A549 (cell line): Measurements from ENCODE around the gene PPP1R12B. TPM values are rescaled to one million over a fixed set of nuclear protein-coding genes. Genes with fewer than 3 reads are reported as not detected.

ENCODE experiments used
- ATAC-seq, 2 experiments: fragments of 200-7000 bp in 1 of 2; fragments of >200 bp in 1 of 2; cut with Nextera tagmentation in 1 of 2; cut with Tn5 transposase in 1 of 2; 3 replicates each; pipeline versions ENCODE4 v1.8.0 to v1.9.1; 2018 to 2020; ENCODE audit warnings: mild to moderate bottlenecking in 1 of 2, moderate library complexity in 1 of 2
- CTCF ChIA-PET: fragments of 300-600 bp; sonication (Branson Sonifier 250); formaldehyde crosslinking; extraction: SDS; loops from one replicate; lab custom pipeline; 2021; ENCODE audit warnings: antibody characterized with exemption, inconsistent platforms; lab: Yijun Ruan, JAX
- POLR2A ChIA-PET: fragments of 350-600 bp; formaldehyde crosslinking; extraction: SDS; loops from one replicate; lab custom pipeline; 2021; ENCODE audit warnings: antibody characterized with exemption, inconsistent platforms; lab: Yijun Ruan, JAX
- DNase-seq, 2 experiments: peaks; one replicate each; pipeline versions ENCODE4 v3.0.0 to v3.0.0-alpha.2; 2011 to 2016; ENCODE audit warnings: low read depth in 1 of 2, low spot score in 1 of 2
- FAIRE-seq: peaks from 2 replicates; lab custom pipeline; 2011; peaks lifted over from hg19 to GRCh38; lab: Jason Lieb, UNC
- H3K27ac ChIP-seq, 2 experiments: fragments of >200 bp; sonication (Bioruptor Twin); formaldehyde crosslinking; 3 replicates each; pipeline ENCODE4 v1.5.1; 2016 to 2017
- H3K4me1 ChIP-seq: fragments of >200 bp; sonication (Bioruptor Twin); formaldehyde crosslinking; 3 replicates; pipeline ENCODE4 v1.6.1; 2016
- H3K4me2 ChIP-seq: fragments of >200 bp; sonication (Bioruptor Twin); formaldehyde crosslinking; 3 replicates; pipeline ENCODE4 v1.6.1; 2016
- H3K4me3 ChIP-seq: fragments of >200 bp; sonication (Bioruptor Twin); formaldehyde crosslinking; 3 replicates; pipeline ENCODE4 v1.5.1; 2016
- H3K9me3 ChIP-seq: fragments of >200 bp; sonication (Bioruptor Twin); formaldehyde crosslinking; 3 replicates; pipeline ENCODE4 v1.6.1; 2016
- CBX8 ChIP-seq: fragments of 200-600 bp; sonication (generic); IDR thresholded peaks from 2 replicates; pipeline ENCODE4 v1.6.1; 2016
- CEBPB ChIP-seq, 2 experiments: fragments of >200 bp in 1 of 2; sonication (Bioruptor Twin) in 1 of 2; formaldehyde crosslinking in 1 of 2; IDR thresholded peaks; 2 replicates each; pipeline ENCODE4 v1.6.1; 2012 to 2016
- CHD2 ChIP-seq: fragments of 150-350 bp; IDR thresholded peaks from 2 replicates; pipeline ENCODE4 v1.6.1; 2014; ENCODE audit warnings: low read length; ENCODE audit not compliant: partially characterized antibody
- CHD4 ChIP-seq: fragments of 200-600 bp; sonication (generic); IDR thresholded peaks from 2 replicates; pipeline ENCODE4 v1.6.1; 2016; ENCODE audit warnings: antibody characterized with exemption, mild to moderate bottlenecking, borderline replicate concordance
- EP300 ChIP-seq, 2 experiments: fragments of >200 bp; sonication (Bioruptor Twin); formaldehyde crosslinking; IDR thresholded peaks; 2 replicates in 1 of 2; 3 replicates in 1 of 2; pipeline ENCODE4 v1.6.1; 2016 to 2017
- ESRRA ChIP-seq: fragments of 150-350 bp; IDR thresholded peaks from 2 replicates; pipeline ENCODE4 v1.6.1; 2014; ENCODE audit warnings: mild to moderate bottlenecking, low read length, borderline replicate concordance
- FOSB ChIP-seq: fragments of 250-450 bp; sonication (Bioruptor Pico); IDR thresholded peaks from 2 replicates; pipeline ENCODE4 v1.5.0; 2020; ENCODE audit warnings: mild to moderate bottlenecking, moderate library complexity
- FOSL2 ChIP-seq, 2 experiments: fragments of 450-650 bp in 1 of 2; fragments of >200 bp in 1 of 2; sonication (Bioruptor Twin) in 1 of 2; formaldehyde crosslinking; IDR thresholded peaks; 2 replicates each; pipeline versions ENCODE4 v1.5.0 to v1.6.1; 2016 to 2020; ENCODE audit warnings: mild to moderate bottlenecking in 1 of 2, moderate library complexity in 1 of 2
- FOXS1 ChIP-seq: fragments of 250-450 bp; sonication (Bioruptor Pico); IDR thresholded peaks from 2 replicates; pipeline ENCODE4 v1.5.0; 2020; ENCODE audit warnings: mild to moderate bottlenecking, moderate library complexity
- GATA3 ChIP-seq: IDR thresholded peaks from 2 replicates; pipeline ENCODE4 v1.6.1; 2012; ENCODE audit warnings: borderline replicate concordance
- HDAC2 ChIP-seq: fragments of 200-600 bp; sonication (generic); IDR thresholded peaks from 2 replicates; pipeline ENCODE4 v1.6.1; 2016
- KDM5A ChIP-seq: fragments of 200-600 bp; sonication (generic); IDR thresholded peaks from 2 replicates; pipeline ENCODE4 v1.6.1; 2016; ENCODE audit warnings: antibody characterized with exemption, mild to moderate bottlenecking
- PHF8 ChIP-seq: fragments of 200-600 bp; sonication (generic); IDR thresholded peaks from 2 replicates; pipeline ENCODE4 v1.6.1; 2016; ENCODE audit warnings: low read depth, mild to moderate bottlenecking, antibody characterized with exemption, moderate library complexity, borderline replicate concordance
- POLR2A ChIP-seq: IDR thresholded peaks from 2 replicates; pipeline ENCODE4 v1.6.1; 2012; ENCODE audit warnings: mild to moderate bottlenecking, low read length
- RARB ChIP-seq: fragments of 250-450 bp; sonication (Bioruptor Pico); IDR thresholded peaks from 2 replicates; pipeline ENCODE4 v1.8.0; 2021; ENCODE audit warnings: mild to moderate bottlenecking, moderate library complexity
- RCOR1 ChIP-seq: fragments of 150-350 bp; IDR thresholded peaks from 2 replicates; pipeline ENCODE4 v1.6.1; 2014; ENCODE audit warnings: antibody characterized with exemption, low read length, low read depth
- RNF2 ChIP-seq: fragments of 200-600 bp; sonication (generic); IDR thresholded peaks from 2 replicates; pipeline ENCODE4 v1.6.1; 2016; ENCODE audit warnings: low read depth, mild to moderate bottlenecking, antibody characterized with exemption, moderate library complexity, borderline replicate concordance
- SREBF2 ChIP-seq: fragments of 450-650 bp; IDR thresholded peaks from 2 replicates; pipeline ENCODE4 v1.6.1; 2014; ENCODE audit warnings: mild to moderate bottlenecking, moderate library complexity
- TFCP2L1 ChIP-seq: fragments of 250-450 bp; sonication (Bioruptor Pico); IDR thresholded peaks from 2 replicates; pipeline ENCODE4 v1.5.0; 2021; ENCODE audit warnings: mild to moderate bottlenecking
- ZC3H11A ChIP-seq: fragments of 450-650 bp; IDR thresholded peaks from 2 replicates; pipeline ENCODE4 v1.6.1; 2014; ENCODE audit warnings: antibody characterized with exemption, mild to moderate bottlenecking
- ZNF302 ChIP-seq: fragments of 250-450 bp; sonication (Bioruptor Pico); IDR thresholded peaks from 2 replicates; pipeline ENCODE4 v1.9.0; 2021; ENCODE audit warnings: inconsistent platforms, mild to moderate bottlenecking, moderate library complexity
- WGBS: methylation state at CpG from one replicate; pipeline ENCODE4 v1.1.6; 2017; ENCODE audit errors: missing lambda C conversion rate; 5-methylcytosine and 5-hydroxymethylcytosine counted together
- polyA plus RNA-seq, 4 experiments: library from polyadenylated mRNA; depleted of rRNA in 3 of 4; stranded (reverse); fragments of >200 nt; fragmentation: RNase III in 1 of 4; extraction: RNeasy Plus Mini Kit Qiagen cat#74134 plus additional on column Dnase treatment in 1 of 4; gene quantifications; 2 replicates in 3 of 4; 3 replicates in 1 of 4; pipeline ENCODE4 v1.2.3, GENCODE V29; 2011 to 2017
- TF ChIP-seq, protein P1 (sequence below): IDR thresholded peaks from 2 replicates; pipeline ENCODE4 v1.6.1; 2012
- TF ChIP-seq, protein P2 (sequence below): fragments of 450-650 bp; IDR thresholded peaks from 2 replicates; pipeline ENCODE4 v1.6.1; 2014; ENCODE audit warnings: antibody characterized with exemption

Gene PPP1R12B
- polyA plus RNA-seq, 2 of the 4 experiments (the other 2 are of a cell fraction) = 3.3 to 12.1 TPM

DNA sequence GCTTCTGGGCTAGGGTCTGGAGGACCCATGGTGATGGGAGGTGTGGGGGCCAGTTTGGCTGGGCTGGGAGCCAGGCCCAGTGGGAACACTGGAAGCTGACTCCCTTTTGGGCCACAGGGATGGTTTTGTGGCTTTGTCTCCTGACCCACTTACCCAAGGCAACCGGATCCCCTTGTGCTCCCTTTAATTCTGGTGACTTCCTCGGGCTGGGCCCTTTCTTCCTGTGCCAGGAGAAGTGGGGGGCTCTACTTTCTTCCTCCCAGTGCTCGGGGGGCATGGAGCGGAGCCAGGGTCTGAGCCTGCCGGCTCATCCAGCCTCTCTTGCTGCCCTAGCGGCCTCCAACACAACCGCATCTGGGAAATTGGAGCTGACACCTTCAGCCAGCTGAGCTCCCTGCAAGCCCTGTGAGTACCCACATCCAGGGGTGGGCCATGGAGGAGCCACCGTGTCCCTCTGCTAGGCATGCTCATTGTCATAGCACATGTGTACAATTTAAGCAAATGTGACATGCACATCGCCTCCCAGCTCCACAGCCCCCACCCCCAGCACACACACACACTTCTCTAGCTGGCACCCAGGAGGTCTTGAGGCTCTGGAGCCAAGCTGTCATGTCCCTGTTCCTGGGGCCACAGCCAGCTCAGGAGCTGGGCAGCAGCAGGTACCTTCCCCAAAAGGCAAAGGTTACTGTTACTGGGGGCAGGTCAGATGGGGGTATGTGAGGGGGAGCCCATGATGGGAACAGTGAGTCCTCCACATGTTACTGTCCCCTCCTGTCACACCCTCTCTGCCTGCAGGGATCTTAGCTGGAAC lies 41.8 kb upstream of the PPP1R12B start:
- H3K4me2 ChIP-seq = no peak overlapping the region
- no peak for FAIRE-seq
- CTCF ChIA-PET = interaction anchor here (1.2 to 9.7 kb wide), 11 partner anchors 9 to 412 kb away, joined by 3 to 77 read pairs (median 5); partner anchors contain the start of gene LGR6
- no peak for DNase-seq
- H3K27ac ChIP-seq = no peak overlapping the region
- TF ChIP-seq POLR2A (no peak), HDAC2 (no peak), CBX8 (no peak), ZNF302 (CRISPR knock-in tag) (no peak), RNF2 (no peak), CEBPB (IDR thresholded peaks at IDR 0.05) (no peak), ESRRA (no peak), RCOR1 (no peak), FOXS1 (CRISPR knock-in tag) (no peak)
- TF ChIP-seq, protein P1, sequence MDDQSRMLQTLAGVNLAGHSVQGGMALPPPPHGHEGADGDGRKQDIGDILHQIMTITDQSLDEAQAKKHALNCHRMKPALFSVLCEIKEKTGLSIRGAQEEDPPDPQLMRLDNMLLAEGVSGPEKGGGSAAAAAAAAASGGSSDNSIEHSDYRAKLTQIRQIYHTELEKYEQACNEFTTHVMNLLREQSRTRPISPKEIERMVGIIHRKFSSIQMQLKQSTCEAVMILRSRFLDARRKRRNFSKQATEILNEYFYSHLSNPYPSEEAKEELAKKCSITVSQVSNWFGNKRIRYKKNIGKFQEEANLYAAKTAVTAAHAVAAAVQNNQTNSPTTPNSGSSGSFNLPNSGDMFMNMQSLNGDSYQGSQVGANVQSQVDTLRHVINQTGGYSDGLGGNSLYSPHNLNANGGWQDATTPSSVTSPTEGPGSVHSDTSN = no peak
- no peak for ATAC-seq
- peaks cover under 1% of the 10 kb centered on the region; the same call in 1 of the 3 replicates for H3K4me1 ChIP-seq
- POLR2A ChIA-PET = no interaction called here
- no peak overlapping the region for H3K4me3 ChIP-seq
- H3K9me3 ChIP-seq = no peaks in the 10 kb centered on the region
- WGBS = 53% methylated on average over 8 of the region's 9 CpGs

DNA sequence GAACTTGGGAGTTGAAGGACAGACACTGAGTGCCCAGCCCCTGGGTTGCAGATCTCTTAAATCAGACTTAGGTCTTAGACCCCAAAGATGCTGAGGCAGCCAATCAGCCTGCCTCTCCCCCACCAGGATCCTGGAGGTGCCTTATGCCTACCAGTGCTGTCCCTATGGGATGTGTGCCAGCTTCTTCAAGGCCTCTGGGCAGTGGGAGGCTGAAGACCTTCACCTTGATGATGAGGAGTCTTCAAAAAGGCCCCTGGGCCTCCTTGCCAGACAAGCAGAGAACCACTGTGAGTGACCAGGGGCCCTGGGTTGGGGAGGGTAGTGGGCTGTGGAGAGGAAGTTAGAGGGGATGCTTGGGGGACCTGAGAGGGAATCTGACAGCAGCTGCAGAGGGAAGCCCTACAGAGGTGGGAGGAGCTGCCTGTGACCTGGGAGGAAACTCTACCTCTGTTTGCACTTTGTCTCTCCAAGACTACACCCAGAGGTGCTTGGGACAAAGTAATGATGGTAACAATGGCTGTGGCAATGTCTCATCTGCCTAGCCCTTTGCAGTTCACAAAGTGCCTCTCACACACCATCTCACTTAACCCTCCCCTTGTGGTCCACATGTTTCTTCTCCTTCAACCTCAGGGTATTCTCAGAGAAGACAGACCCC lies 38.3 kb upstream of the PPP1R12B start:
- Histone ChIP-seq H3K4me3 (no peak overlapping the region), H3K4me2 (no peak overlapping the region), H3K4me1 (peaks cover 5% of the 10 kb centered on the region; the same call in 1 of the 3 replicates), H3K27ac (no peak overlapping the region), H3K9me3 (no peaks in the 10 kb centered on the region)
- DNase-seq (no peak), FAIRE-seq (no peak), ATAC-seq (no peak)
- ChIA-PET POLR2A (no interaction called here), CTCF (interaction anchor here (1.4 to 9.7 kb wide), 4 partner anchors 73 to 125 kb away, joined by 5 to 77 read pairs (median 24); partner anchors contain the start of gene LGR6)
- TF ChIP-seq TFCP2L1 (CRISPR knock-in tag) = no peak
- TF ChIP-seq, protein P1 = no peak
- no peak for TF ChIP-seq KDM5A
- TF ChIP-seq, protein P2, sequence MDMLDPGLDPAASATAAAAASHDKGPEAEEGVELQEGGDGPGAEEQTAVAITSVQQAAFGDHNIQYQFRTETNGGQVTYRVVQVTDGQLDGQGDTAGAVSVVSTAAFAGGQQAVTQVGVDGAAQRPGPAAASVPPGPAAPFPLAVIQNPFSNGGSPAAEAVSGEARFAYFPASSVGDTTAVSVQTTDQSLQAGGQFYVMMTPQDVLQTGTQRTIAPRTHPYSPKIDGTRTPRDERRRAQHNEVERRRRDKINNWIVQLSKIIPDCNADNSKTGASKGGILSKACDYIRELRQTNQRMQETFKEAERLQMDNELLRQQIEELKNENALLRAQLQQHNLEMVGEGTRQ = no peak
- no peak for TF ChIP-seq CHD4
- TF ChIP-seq RARB (CRISPR knock-in tag) = no peak
- no peak for TF ChIP-seq ZC3H11A

DNA sequence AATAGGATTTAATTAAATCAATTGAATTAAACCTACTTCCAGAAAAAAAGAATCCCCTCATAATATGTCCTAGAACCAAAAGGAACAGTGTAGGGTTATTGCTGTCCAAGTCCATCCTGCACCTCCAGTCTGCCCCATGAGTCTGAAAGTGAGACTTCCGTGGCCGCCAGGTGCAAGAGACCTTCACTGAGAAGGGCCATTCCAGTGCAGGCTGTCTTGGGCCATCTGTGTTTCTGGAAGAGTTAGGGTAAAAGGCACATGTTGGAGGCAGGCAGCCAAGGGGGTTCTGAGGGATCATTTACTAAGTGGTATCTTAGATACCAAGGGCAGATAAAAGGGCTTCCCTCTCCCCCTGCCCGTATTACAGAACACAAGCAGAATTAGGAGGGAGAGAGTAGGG lies 37.8 kb upstream of the PPP1R12B start:
- H3K9me3 ChIP-seq = no peaks in the 10 kb centered on the region
- DNase-seq = no peak
- TF ChIP-seq GATA3 = no peak
- TF ChIP-seq PHF8 = no peak
- TF ChIP-seq RARB (CRISPR knock-in tag) = no peak
- no peak for TF ChIP-seq EP300 (IDR thresholded peaks at IDR 0.05)
- no peak for TF ChIP-seq CHD2
- no peak for TF ChIP-seq RNF2
- TF ChIP-seq FOSL2 (IDR thresholded peaks at IDR 0.05) = no peak
- TF ChIP-seq FOSL2 (CRISPR knock-in tag; IDR thresholded peaks at IDR 0.05) = no peak
- TF ChIP-seq SREBF2 = no peak
- TF ChIP-seq FOSB (CRISPR knock-in tag) = no peak
- TF ChIP-seq, protein P2 = no peak
- WGBS = 85% methylated on average over 3 of the region's 3 CpGs
- ATAC-seq = no peak
- ChIA-PET POLR2A (no interaction called here), CTCF (interaction anchor here (1.1 to 9.7 kb wide), 2 partner anchors 35 to 117 kb away, joined by 3 to 77 read pairs; partner anchors contain the start of gene LGR6)
- no peak overlapping the region for H3K4me2 ChIP-seq
- H3K27ac ChIP-seq = no peak overlapping the region
- peaks cover 5% of the 10 kb centered on the region; the same call in 1 of the 3 replicates for H3K4me1 ChIP-seq
- H3K4me3 ChIP-seq = no peak overlapping the region
- no peak for FAIRE-seq
